ENCODE results near the gene ZNF423. TPM values are rescaled to one million over a fixed set of nuclear protein-coding genes. Genes with fewer than 3 reads are reported as not detected.

ZNF423 gene
- total RNA-seq, 1 experiment from 2014 or later = 43.6 TPM

DNA sequence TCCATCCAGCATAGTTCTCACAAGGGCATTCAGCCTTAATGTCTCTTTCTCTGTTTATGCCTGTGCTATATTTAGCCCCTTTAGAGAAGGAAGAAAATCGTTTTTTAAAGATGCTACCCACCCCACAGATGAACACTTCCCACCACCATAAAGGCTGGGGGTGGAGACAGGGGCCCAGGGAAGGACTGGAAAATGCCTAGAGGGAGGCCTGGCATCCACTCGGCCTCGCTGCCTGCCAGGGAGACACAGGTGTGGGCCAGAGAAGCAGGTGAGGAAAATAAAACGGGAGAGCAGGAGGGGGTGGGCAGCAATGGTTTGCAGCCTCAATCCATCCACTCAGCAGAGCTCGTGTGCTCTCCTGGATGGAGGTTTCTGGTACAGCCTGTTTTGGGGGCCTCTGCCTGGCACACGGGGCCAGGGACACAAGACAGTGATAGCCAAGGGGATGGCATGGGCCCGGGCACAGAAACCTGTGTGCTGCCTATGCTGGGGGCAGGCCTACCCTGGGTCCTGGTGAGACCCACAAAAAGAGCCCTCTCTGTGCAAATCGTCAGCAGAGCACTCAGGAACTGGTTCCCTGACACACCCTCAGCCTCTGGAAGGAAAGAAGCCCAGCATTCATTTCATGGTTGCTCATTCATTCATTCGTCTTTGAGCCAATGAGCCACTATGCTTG is 360.9 kb downstream of the ZNF423 start:
- no peak overlapping the region for H3K4me3 ChIP-seq (ENCODE audit: insufficient read depth, low read depth, low read length)
- H3K27me3 ChIP-seq (ENCODE audit: control insufficient read depth, insufficient read depth, low read length) = no peaks in the 10 kb centered on the region
- DNase-seq = no peak
- H3K36me3 ChIP-seq (replicated peaks; ENCODE audit: control insufficient read depth, insufficient read depth, low read length) = no peaks in the 10 kb centered on the region

DNA sequence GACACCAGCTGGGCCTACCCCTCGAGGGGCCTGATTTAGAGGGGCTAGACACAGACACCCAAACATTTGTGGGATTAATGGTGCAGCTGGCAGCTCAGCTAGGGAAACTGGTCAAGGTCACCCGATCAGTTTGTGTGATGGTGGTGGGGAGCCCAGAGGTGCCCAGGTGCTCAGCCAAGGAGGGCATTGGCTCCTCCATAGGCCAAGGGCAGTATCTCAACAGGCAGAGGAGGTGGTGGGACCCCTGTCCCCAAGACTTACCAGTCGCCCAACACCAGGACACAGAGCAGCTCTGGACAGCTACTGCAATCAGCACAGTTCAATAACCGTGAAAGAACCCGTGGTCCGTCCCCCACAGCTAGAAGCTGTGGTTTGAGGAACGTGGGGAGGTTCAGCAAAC is 361.4 kb downstream of the ZNF423 start:
- Histone ChIP-seq H3K27me3 (ENCODE audit: control insufficient read depth, insufficient read depth, low read length) (no peaks in the 10 kb centered on the region), H3K36me3 (replicated peaks; ENCODE audit: control insufficient read depth, insufficient read depth, low read length) (no peaks in the 10 kb centered on the region)
- no peak for DNase-seq

DNA sequence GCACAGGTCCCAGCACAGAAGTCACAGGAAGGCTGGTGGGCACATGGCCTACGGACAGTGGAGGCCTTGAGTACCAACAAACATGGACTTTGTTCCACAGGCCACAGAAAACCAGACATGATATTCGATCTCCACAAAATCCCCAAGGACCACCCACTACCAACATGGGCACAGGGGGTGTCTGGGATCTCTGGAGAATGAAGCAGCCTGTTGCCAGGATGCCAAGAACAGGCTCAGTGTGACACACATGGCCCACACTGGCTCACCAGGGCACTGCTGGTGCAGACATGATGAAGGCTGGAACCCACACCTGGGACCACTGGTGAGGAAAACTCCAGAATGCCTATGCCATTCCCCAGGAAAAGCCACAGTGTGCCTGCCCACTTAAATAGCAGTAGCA is 362.1 kb downstream of the ZNF423 start:
- no peak for DNase-seq
- no peak overlapping the region for H3K4me3 ChIP-seq (ENCODE audit: insufficient read depth, low read depth, low read length)
- no peaks in the 10 kb centered on the region for H3K27me3 ChIP-seq (ENCODE audit: control insufficient read depth, insufficient read depth, low read length)
- H3K36me3 ChIP-seq (replicated peaks; ENCODE audit: control insufficient read depth, insufficient read depth, low read length) = no peaks in the 10 kb centered on the region

More for the DNA sequence above, 361.4 kb downstream of the ZNF423 start:
- H3K4me3 ChIP-seq (ENCODE audit: insufficient read depth, low read depth, low read length) = no peak overlapping the region

DNA sequence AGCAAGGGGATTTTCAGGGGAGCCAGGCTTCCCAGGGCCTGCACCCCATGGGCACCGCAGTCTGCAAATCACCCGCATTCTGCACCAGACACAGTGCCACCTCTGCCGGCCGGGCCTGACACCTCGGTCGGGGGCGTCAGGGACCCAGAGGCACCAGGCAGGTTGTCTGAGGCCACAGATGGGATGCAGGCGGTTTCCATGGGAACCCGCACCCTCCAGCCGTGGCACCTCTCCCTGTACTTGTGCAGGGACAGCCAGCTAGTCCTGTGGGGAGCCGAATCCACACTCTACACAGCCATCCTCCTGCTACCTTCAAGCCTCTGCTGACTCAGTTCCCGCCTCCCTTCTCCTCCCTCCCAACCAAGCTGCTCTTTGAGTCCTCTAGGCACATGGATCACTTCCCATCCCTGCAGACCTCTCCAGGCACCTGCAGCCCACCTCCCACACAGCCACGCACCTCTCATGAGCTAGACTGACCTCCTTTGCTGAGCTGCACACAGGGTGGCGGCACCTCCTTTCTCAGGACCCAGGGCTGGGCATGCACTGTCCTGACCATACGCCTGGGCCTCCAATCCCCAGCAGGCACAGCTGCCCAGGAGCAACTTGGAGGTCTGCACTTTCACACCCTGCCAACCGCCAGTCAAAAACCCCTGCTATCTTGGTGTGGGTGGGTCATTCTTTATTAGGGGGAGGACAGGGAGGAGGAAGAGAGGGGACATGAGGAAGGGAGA is 362.9 kb downstream of the ZNF423 start:
- Histone ChIP-seq H3K4me3 (ENCODE audit: insufficient read depth, low read depth, low read length) (no peak overlapping the region), H3K27me3 (ENCODE audit: control insufficient read depth, insufficient read depth, low read length) (no peaks in the 10 kb centered on the region), H3K36me3 (replicated peaks; ENCODE audit: control insufficient read depth, insufficient read depth, low read length) (no peaks in the 10 kb centered on the region)
- DNase-seq = peak; percentile 62

DNA sequence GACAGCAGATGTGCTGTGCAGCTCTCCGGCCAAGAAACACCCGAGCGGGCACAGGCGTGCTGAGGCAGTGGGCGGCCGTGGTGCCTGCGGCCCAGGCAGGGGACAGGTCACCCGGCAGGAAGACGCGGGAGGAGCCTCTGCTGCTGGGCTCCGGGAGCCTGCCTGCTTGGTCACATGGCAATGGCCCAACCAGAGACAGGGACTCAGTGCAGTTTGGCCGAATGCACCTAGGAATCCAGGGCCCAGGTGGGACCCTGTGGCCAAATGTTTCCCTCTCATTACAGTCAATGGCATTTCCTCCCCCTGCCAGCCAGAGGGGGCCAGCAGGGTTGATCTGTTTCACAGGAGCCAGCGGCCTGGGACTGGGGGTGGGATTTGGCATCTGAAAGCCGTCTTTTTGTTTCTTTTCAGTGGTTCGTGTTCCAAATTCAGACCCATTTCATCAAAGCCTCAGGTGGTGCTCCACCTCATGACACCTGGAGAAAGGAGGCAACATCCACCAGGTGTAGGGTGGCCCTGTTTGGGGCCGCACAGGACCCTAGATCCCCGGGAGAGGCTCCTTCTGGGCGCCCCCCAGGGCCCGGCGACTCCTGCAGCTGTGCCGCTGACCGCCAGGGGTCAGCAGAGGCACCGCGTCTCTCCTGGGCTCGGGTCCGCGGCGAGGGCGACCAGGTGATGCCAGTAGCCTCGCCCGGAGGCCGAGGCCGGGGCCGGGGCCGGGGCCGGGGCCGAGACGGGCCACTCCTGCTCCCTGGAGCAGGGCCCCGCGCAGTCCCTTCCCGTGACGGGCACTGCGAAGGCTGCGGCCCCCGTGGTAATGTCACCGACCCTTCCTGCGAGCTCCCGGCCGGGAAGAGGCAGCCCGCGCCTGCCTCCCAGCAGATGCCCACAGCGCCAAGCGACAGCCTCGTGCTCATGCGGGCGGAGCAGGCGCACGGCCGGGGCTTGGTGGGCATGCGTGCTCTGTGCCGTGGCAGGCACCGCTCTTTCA is 363.8 kb downstream of the ZNF423 start:
- no peaks in the 10 kb centered on the region for H3K27me3 ChIP-seq (ENCODE audit: control insufficient read depth, insufficient read depth, low read length)
- no peaks in the 10 kb centered on the region for H3K36me3 ChIP-seq (replicated peaks; ENCODE audit: control insufficient read depth, insufficient read depth, low read length)
- peak; percentile 98 for DNase-seq
- H3K4me3 ChIP-seq (ENCODE audit: insufficient read depth, low read depth, low read length) = no peak overlapping the region

DNA sequence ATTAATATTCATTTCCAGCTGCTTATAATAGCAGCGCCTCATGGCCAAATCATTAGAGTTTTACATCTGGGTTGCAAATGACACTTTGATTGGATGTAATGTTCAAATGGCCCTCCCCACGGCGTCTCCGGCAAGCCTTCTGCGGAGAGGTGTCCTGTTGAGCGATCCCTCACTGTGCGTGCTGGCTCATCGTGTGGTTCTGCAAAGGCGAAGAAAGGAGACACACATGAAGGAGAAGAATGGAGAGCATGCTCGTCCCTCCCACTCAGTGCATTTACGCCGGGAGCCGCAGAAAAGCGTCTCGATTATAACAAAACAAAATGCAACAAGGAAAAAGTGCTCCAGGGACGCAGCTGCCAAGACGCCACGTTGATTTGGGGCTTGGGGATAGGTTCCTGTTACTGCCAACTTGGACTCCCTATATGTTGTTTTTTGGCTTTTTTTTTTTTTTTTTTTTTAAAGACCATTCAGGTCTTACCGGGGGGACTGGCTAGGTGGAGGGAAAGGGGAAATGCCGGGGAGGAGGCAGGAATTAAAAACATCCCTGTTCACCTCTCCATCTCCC is 364.7 kb downstream of the ZNF423 start:
- Histone ChIP-seq H3K27me3 (ENCODE audit: control insufficient read depth, insufficient read depth, low read length) (no peaks in the 10 kb centered on the region), H3K36me3 (replicated peaks; ENCODE audit: control insufficient read depth, insufficient read depth, low read length) (no peaks in the 10 kb centered on the region), H3K4me3 (ENCODE audit: insufficient read depth, low read depth, low read length) (no peak overlapping the region)
- DNase-seq = peak; percentile 62

DNA sequence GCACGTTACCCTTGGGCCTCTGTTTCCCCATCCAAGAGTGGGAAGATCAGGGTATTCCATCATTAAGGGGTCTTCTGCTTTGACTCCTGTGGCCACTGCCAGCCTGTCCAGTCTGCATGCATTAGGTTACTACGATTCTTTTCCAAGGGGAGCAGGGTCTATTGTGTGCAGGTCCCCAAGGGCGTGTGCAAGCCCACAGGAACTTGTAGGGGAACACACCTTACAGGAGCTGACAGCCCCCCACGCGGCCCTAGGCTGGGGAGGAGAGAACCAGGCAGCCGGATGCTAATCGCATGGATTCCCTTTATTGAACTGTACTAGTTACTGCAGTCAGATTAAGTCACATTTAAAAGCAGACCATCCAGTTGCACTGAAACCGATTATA is 365.6 kb downstream of the ZNF423 start:
- Histone ChIP-seq H3K27me3 (ENCODE audit: control insufficient read depth, insufficient read depth, low read length) (no peaks in the 10 kb centered on the region), H3K36me3 (replicated peaks; ENCODE audit: control insufficient read depth, insufficient read depth, low read length) (no peaks in the 10 kb centered on the region), H3K4me3 (ENCODE audit: insufficient read depth, low read depth, low read length) (no peak overlapping the region)
- no peak for DNase-seq

DNA sequence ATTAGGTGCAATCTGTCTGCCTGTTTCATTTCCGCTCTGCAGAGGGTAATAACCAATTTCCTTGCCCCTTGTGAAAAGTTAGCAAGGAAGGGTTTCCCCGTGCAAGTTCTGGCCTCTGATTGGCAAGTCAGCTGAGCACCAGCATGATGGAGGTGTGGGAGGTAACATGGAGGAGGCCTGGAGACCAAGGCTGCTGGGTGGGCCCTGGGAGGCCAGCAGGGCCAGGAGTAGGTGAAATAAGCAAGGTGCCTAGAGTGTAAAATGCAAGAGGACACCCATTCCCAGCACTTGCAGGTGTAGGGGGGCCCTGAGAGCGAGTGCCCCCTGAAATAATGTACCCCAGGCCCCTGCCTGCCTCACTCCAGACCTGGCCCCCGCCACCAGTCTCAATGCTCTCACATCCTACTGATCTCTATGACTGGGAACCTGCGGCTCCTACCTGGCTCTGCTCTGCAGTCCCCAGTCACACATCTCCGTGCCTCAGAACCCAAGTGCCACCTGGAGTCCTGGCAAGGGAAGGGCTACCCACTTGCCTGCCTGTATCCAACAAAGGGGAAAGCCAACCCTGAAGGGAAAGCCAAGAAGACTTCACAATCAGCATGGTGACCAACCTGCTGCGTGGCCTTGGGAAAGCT is 366.1 kb downstream of the ZNF423 start:
- Histone ChIP-seq H3K27me3 (ENCODE audit: control insufficient read depth, insufficient read depth, low read length) (no peaks in the 10 kb centered on the region), H3K4me3 (ENCODE audit: insufficient read depth, low read depth, low read length) (no peak overlapping the region), H3K36me3 (replicated peaks; ENCODE audit: control insufficient read depth, insufficient read depth, low read length) (no peaks in the 10 kb centered on the region)
- no peak for DNase-seq

DNA sequence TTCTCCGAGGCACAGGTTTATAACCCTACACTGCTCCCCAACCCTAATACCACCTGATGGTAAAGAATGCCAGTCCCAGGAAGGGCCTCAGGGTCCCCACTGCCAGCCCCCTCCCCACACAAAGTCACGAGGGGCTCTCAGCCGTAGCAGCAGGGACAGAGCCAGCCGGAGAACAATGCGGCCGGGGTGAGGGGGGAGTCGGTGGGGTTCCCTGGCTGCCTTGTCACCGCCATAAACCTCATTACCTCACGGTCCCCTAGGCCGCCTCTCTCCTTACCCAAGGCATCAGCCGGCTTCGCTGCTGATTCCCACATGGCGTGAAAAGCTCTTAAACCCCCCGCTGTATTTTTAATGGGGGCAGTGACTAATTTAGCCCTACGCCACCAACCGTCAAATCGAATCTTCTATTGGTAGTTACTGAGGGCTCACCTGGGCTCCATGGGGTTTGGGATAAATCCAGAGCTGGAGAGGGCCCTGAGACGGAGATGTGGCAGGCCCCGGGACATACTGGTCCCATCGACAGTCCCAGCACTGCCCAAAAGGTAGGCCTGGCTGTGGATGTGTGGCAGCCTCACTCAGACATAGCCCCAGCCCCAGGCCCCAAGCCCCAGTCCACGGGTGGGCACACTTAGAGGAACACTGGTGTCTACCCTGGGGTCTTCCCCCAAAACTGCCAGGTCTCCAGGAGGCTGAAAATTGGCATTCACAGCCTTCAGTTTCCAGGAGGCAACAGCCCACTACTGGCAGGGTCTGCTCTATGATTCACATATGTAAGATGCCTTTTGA is 367.0 kb downstream of the ZNF423 start:
- Histone ChIP-seq H3K4me3 (ENCODE audit: insufficient read depth, low read depth, low read length) (no peak overlapping the region), H3K36me3 (replicated peaks; ENCODE audit: control insufficient read depth, insufficient read depth, low read length) (no peaks in the 10 kb centered on the region), H3K27me3 (ENCODE audit: control insufficient read depth, insufficient read depth, low read length) (peaks cover under 1% of the 10 kb centered on the region; the same call in 1 of the 2 replicates)
- DNase-seq = no peak

DNA sequence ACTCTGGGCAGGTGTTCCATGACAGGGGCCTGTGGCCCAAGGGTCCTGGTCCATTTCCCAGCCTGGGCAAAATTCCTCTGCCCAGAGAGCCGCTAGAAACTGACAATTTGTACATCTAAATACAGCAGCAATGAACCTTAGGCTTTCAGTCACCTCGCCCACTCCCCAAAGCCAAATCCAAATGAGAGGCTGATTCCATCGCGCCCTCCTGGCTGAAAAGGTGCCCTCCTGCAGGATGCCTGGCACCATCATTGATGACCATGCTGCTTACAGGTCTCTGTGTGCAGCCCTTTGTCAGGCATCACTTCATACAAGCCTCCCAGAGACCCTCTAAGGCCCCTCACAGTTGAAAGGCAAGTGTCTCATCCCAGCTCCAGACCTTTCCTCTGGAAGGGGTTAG is 367.6 kb downstream of the ZNF423 start:
- DNase-seq = no peak
- Histone ChIP-seq H3K36me3 (replicated peaks; ENCODE audit: control insufficient read depth, insufficient read depth, low read length) (no peaks in the 10 kb centered on the region), H3K27me3 (ENCODE audit: control insufficient read depth, insufficient read depth, low read length) (peaks cover 7% of the 10 kb centered on the region; the same call in 1 of the 2 replicates), H3K4me3 (ENCODE audit: insufficient read depth, low read depth, low read length) (no peak overlapping the region)

DNA sequence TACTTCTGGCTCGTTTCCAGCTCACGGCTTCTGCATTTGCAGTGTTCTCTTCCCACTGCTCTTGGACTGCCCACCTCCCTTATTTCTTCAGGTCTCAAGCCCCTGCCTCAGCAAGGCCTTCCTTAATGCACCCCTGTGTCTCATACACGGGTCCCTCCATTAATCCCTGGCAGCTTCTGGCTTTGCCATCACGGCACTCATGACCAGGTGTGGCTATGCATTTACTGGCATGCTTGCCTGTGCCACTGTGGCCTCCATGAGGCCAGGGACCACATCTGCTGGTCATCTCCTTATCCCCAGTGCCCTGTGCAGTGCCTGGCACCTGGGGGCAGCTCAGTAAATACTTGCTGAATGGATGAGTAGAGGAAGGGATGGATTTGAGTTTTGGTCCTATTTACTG is 368.2 kb downstream of the ZNF423 start:
- no peaks in the 10 kb centered on the region for H3K36me3 ChIP-seq (replicated peaks; ENCODE audit: control insufficient read depth, insufficient read depth, low read length)
- peaks cover 9% of the 10 kb centered on the region; the same call in 1 of the 2 replicates for H3K27me3 ChIP-seq (ENCODE audit: control insufficient read depth, insufficient read depth, low read length)
- no peak for DNase-seq
- H3K4me3 ChIP-seq (ENCODE audit: insufficient read depth, low read depth, low read length) = no peak overlapping the region

DNA sequence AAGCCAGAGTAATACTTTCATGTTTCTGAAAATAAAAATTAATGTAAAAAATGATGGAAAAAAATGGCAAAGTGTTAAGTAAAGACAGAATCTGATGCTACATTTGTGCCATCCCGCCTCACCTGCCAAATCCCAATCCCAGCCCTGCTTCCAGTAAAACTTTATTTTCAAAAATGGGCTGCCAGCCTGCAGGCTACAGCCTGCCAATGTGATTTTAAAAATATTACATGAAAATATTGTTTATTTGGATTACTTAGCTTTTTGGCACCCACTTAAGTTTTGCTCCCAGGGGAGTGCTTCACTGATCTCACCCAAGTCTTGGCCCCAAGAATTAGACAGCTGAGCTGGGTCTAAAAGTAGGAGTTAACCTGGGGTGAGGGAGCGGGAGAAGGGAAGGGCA is 369.5 kb downstream of the ZNF423 start:
- H3K27me3 ChIP-seq (ENCODE audit: control insufficient read depth, insufficient read depth, low read length) = peaks cover 9% of the 10 kb centered on the region; the same call in 1 of the 2 replicates
- H3K36me3 ChIP-seq (replicated peaks; ENCODE audit: control insufficient read depth, insufficient read depth, low read length) = no peaks in the 10 kb centered on the region
- no peak for DNase-seq
- no peak overlapping the region for H3K4me3 ChIP-seq (ENCODE audit: insufficient read depth, low read depth, low read length)

DNA sequence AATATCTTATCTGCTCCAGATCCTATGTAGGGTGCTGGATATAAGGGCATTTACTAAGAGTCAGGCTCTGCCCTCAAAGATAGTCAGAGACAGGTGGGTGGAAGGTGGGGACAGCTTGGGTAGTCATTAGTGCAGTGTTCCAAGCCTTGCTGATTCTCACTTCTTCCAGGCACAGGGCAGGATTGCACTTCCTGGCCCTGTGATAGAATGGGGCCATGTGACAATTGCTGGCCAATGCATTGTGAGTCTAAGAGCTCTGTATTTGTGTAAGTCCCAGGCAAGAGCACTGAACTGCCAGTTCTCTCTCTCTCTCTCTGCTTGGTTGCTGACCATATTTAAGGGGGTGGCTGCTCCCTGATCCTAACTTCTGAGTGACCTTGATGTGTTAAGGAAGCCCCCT is 370.2 kb downstream of the ZNF423 start:
- no peak for DNase-seq
- no peak overlapping the region for H3K4me3 ChIP-seq (ENCODE audit: insufficient read depth, low read depth, low read length)
- no peaks in the 10 kb centered on the region for H3K36me3 ChIP-seq (replicated peaks; ENCODE audit: control insufficient read depth, insufficient read depth, low read length)
- peaks cover 9% of the 10 kb centered on the region; the same call in 1 of the 2 replicates for H3K27me3 ChIP-seq (ENCODE audit: control insufficient read depth, insufficient read depth, low read length)

Data from H7 (cell line).